Measurements from ENCODE around the gene PLEKHB1. TPM values are rescaled to one million over a fixed set of nuclear protein-coding genes. Genes with fewer than 3 reads are reported as not detected.

Gene PLEKHB1
- total and polyA plus RNA-seq, 10 of the 15 experiments (the other 5 are each of a cell fraction or from before 2014, with no cell fraction given): 0.58 to 2.6 (median 1.5) TPM; not detected in 1

DNA sequence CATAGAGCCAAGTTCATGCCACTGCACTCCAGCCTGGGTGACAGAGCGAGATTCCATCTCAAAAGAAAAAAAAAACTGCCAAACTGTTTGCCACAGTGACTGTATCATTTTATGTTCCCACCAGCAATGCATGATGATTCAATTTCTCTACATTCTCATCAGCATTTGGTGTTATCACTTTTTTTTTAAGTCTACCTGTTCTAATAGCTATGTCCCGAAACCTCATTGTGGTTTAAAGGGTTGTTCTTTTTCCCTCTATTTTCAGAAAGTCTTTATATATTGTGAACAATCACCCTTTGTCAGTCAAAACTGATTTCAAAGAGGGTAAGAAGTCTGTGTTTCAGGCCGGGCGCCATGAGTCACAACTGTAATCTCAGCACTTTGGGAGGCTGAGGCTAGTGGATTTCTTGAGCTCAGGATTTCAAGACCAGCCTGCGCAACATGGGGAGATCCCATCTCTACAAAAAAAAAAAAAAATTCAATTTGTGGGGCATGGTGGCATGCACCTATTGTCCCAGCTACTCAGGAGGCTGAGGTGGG, 33.7 kb upstream of the PLEKHB1 start (continued):
- no peak for TF ChIP-seq IRF3 (IDR thresholded peaks at IDR 0.05)
- no peak for TF ChIP-seq CBX3 (IDR thresholded peaks at IDR 0.05; ENCODE audit: borderline replicate concordance, low read depth)
- TF ChIP-seq HDAC2 (IDR thresholded peaks at IDR 0.05): no peak
- TF ChIP-seq FOXK2 (IDR thresholded peaks at IDR 0.05): no peak

GRCh38 chr11:73614591-73614990, 31.8 kb upstream of the PLEKHB1 start:
- H3K36me3 ChIP-seq (ENCODE audit: control insufficient read depth in 2 of 2, insufficient read depth in 2 of 2, low read length in 1 of 2): no peaks in the 10 kb centered on the region
- FAIRE-seq: no peak

More at GRCh38 chr11:73614591-73614990, 31.8 kb upstream of the PLEKHB1 start:
- H3K27ac ChIP-seq (ENCODE audit: control insufficient read depth, insufficient read depth): no peak overlapping the region
- no peak overlapping the region for H3K9ac ChIP-seq (ENCODE audit: control insufficient read depth, insufficient read depth, low read length)
- ChIA-PET RAD21 (ENCODE audit: unreplicated experiment) (interaction anchor here (1.1 kb wide), 1 partner anchor 11 kb away, joined by 3 read pairs; no protein-coding TSS in a partner anchor), POLR2A (no interaction called here), CTCF (interaction anchor here (0.7 to 1.1 kb wide), 2 partner anchors 11 to 136 kb away, joined by 3 to 6 read pairs; no protein-coding TSS in a partner anchor), SMC1A (ENCODE audit: uncharacterized antibody, unreplicated experiment) (no interaction called here)
- intact Hi-C loops (cut with micrococcal nuclease; ENCODE audit: unreplicated experiment) (no loop called here), in situ Hi-C loops (cut with MboI) (no loop called here)
- H4K20me1 ChIP-seq (ENCODE audit: control insufficient read depth, insufficient read depth): no peaks in the 10 kb centered on the region
- H3K9me3 ChIP-seq (replicated peaks; ENCODE audit: control insufficient read depth, insufficient read depth, low read length): no peaks in the 10 kb centered on the region
- no peak overlapping the region for H3K4me3 ChIP-seq
- H3K27me3 ChIP-seq (replicated peaks in 1 of 2; ENCODE audit: control insufficient read depth in 2 of 2, insufficient read depth in 2 of 2, low read length in 1 of 2): no peaks in the 10 kb centered on the region
- no peak for DNase-seq (ENCODE audit: low read depth, low spot score)
- no TSS peak for BruUV-seq (replicated peaks)
- TF ChIP-seq NFYA (IDR thresholded peaks at IDR 0.05; ENCODE audit: borderline replicate concordance, low read depth, low read length) (no peak), USF2 (IDR thresholded peaks at IDR 0.05; ENCODE audit: borderline replicate concordance, low read depth, low read length) (no peak)
- TF ChIP-seq, protein P1, sequence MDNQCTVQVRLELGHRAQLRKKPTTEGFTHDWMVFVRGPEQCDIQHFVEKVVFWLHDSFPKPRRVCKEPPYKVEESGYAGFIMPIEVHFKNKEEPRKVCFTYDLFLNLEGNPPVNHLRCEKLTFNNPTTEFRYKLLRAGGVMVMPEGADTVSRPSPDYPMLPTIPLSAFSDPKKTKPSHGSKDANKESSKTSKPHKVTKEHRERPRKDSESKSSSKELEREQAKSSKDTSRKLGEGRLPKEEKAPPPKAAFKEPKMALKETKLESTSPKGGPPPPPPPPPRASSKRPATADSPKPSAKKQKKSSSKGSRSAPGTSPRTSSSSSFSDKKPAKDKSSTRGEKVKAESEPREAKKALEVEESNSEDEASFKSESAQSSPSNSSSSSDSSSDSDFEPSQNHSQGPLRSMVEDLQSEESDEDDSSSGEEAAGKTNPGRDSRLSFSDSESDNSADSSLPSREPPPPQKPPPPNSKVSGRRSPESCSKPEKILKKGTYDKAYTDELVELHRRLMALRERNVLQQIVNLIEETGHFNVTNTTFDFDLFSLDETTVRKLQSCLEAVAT (IDR thresholded peaks at IDR 0.05): no peak
- no peak for ATAC-seq
- no peaks in the 10 kb centered on the region for H3K79me2 ChIP-seq (ENCODE audit: control insufficient read depth, insufficient read depth, low read length)
- H3K4me2 ChIP-seq (ENCODE audit: control insufficient read depth, insufficient read depth): no peak overlapping the region
- H2AFZ ChIP-seq (ENCODE audit: control insufficient read depth, low read depth, low read length): no peak overlapping the region
- no peaks in the 10 kb centered on the region for H3K4me1 ChIP-seq (ENCODE audit: control insufficient read depth, insufficient read depth, low read length)
